ENCODE data around the gene TMEM74B. TPM values are rescaled to one million over a fixed set of nuclear protein-coding genes. Genes with fewer than 3 reads are reported as not detected.

Gene TMEM74B
- total and polyA plus RNA-seq, 10 of the 15 experiments (the other 5 are each of a cell fraction or from before 2014, with no cell fraction given) = 0.07 TPM; not detected in 9

GRCh38 chr20:1232286-1233111 is 47.7 kb upstream of the TMEM74B start:
- Histone ChIP-seq H3K79me2 (ENCODE audit: control insufficient read depth, insufficient read depth, low read length) (no peaks in the 10 kb centered on the region), H3K4me1 (ENCODE audit: control insufficient read depth, insufficient read depth, low read length) (peaks cover 14% of the 10 kb centered on the region; the same call in 1 of the 2 replicates), H3K27ac (ENCODE audit: control insufficient read depth, insufficient read depth) (no peak overlapping the region), H4K20me1 (ENCODE audit: control insufficient read depth, insufficient read depth) (no peaks in the 10 kb centered on the region), H3K4me3 (no peak overlapping the region), H3K36me3 (ENCODE audit: control insufficient read depth in 2 of 2, insufficient read depth in 2 of 2, low read length in 1 of 2) (no peaks in the 10 kb centered on the region), H3K9ac (ENCODE audit: control insufficient read depth, insufficient read depth, low read length) (no peak overlapping the region), H3K4me2 (ENCODE audit: control insufficient read depth, insufficient read depth) (peak overlapping the region; percentile 22; the same call in 1 of the 2 replicates), H3K9me3 (replicated peaks; ENCODE audit: control insufficient read depth, insufficient read depth, low read length) (no peaks in the 10 kb centered on the region), H2AFZ (ENCODE audit: control insufficient read depth, low read depth, low read length) (peak overlapping the region; percentile 45), H3K27me3 (replicated peaks in 1 of 2; ENCODE audit: control insufficient read depth in 2 of 2, insufficient read depth in 2 of 2, low read length in 1 of 2) (peaks cover 0 to 2% of the 10 kb centered on the region in 2 experiments; a peak in 1 of 4 replicates)
- POLR2A ChIA-PET = no interaction called here
- TF ChIP-seq ZBTB33 (IDR thresholded peaks at IDR 0.05) = no peak
- no peak for TF ChIP-seq HDGF (IDR thresholded peaks at IDR 0.05)
- TF ChIP-seq POU2F2 (IDR thresholded peaks at IDR 0.05; ENCODE audit: borderline replicate concordance, low read depth, low read length) = peak; percentile 59; the same call in 1 of the 3 replicates
- TF ChIP-seq, protein P1, sequence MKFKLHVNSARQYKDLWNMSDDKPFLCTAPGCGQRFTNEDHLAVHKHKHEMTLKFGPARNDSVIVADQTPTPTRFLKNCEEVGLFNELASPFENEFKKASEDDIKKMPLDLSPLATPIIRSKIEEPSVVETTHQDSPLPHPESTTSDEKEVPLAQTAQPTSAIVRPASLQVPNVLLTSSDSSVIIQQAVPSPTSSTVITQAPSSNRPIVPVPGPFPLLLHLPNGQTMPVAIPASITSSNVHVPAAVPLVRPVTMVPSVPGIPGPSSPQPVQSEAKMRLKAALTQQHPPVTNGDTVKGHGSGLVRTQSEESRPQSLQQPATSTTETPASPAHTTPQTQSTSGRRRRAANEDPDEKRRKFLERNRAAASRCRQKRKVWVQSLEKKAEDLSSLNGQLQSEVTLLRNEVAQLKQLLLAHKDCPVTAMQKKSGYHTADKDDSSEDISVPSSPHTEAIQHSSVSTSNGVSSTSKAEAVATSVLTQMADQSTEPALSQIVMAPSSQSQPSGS (IDR thresholded peaks at IDR 0.05; ENCODE audit: low read length) = peak; percentile 43; the same call in 1 of the 2 replicates
- TF ChIP-seq SREBF1 (IDR thresholded peaks at IDR 0.05; ENCODE audit: low read length) = no peak
- TF ChIP-seq CREB1 (IDR thresholded peaks at IDR 0.05; ENCODE audit: low read depth) = peak; percentile 79
- TF ChIP-seq NR2C2 (IDR thresholded peaks at IDR 0.05; ENCODE audit: borderline replicate concordance, control insufficient read depth, insufficient read length, low read depth) = no peak
- no peak for TF ChIP-seq SRF (IDR thresholded peaks at IDR 0.05; ENCODE audit: low read depth in 2 of 2, low read length in 2 of 2)
- TF ChIP-seq MLLT1 (IDR thresholded peaks at IDR 0.05) = no peak
- peak; percentile 55 for TF ChIP-seq JUNB (IDR thresholded peaks at IDR 0.05)
- TF ChIP-seq PML (IDR thresholded peaks at IDR 0.05; ENCODE audit: low read length) = no peak
- intact Hi-C loops (cut with micrococcal nuclease; ENCODE audit: unreplicated experiment) (no loop called here), in situ Hi-C loops (cut with MboI) (no loop called here)
- no TSS peak for BruUV-seq (replicated peaks)
- DNase-seq (ENCODE audit: low read depth, low spot score) (no peak), FAIRE-seq (no peak), ATAC-seq (peak; percentile 57)
- WGBS (ENCODE audit: insufficient coverage, insufficient replicate concordance, low lambda C conversion rate, missing lambda C conversion rate) = 77% methylated on average over 3 of the region's 3 CpGs
- RAD21 ChIA-PET (ENCODE audit: unreplicated experiment) = no interaction called here
- SMC1A ChIA-PET (ENCODE audit: uncharacterized antibody, unreplicated experiment) = no interaction called here
- CTCF ChIA-PET = interaction anchor here (1.6 kb wide), 1 partner anchor 275 kb away, joined by 4 read pairs; no protein-coding TSS in a partner anchor

Data from GM12878 (cell line).